ENCODE results near the gene HBS1L.

HBS1L gene

DNA sequence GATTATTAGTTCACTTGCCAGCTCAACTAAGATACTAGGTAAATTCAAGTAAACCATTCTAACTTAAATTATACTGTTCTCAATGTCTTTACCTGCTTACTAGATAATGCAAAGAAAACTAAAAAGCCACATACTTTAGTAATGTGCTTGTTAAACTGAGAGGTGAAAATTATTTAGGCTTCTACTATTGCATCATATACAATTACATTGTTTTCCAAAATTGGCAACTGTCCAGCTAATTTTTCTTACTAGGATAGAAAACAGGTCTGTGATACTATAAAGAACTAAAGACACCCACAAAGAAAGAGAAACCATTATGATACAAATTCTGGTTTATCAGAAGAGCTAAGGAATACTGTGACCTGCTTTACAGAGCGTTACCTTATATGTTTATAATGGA is 59.1 kb downstream of the HBS1L start:
- no peak for DNase-seq

DNA sequence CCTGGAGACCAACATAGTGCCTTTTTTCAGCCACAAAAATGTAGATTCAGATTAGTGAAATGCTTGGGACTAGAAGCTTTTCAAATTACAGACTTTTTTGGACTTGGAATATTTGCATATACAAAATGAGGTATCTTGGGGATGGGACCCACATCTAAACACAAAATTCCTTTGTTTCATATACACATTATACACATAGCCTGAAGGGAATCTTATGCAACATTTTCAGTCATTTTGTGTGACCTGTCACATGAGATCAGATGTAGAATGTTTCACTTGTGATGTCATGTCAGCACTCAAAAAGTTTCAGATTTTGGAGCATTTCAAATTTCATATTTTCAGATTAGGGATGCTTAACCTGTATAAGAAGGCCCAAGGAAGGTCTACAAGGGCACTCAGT is 60.2 kb downstream of the HBS1L start:
- DNase-seq, result no peak

DNA sequence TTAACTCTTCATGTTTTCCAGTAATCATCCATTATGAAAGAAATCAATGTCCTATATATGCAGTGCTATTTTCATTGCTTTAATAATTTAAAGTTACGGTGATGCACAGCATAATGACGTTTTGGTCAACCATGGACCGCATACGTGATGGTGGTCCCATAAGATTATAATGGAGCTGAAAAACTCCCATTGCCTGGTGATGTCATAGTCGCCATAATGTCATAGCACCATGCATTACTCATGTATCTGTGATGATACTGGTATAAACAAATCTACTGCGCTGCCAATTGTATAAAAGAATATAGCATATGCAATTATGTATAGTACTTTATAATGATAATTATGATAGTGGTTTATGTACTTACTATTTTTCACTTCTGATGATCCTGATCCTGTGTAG is 62.5 kb downstream of the HBS1L start:
- DNase-seq, result no peak

DNA sequence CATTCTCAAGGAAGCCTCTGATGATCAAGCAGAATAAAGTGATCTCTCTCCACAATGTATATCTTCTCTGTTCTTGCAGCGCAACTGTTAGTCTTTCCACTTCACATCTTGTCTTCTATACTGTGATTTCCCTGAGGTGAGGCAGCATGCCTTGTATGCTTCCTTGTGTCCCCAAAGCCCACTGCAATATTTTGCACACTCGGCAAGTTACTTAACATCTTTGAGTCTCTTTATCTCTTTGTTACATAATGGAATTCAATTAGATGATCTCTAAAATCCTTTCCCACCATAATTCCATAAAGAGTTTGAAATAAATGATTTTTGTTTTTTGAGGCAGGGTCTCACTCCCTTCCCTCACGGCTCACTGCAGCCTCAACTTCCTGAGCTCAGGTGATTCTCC is 64.4 kb downstream of the HBS1L start:
- DNase-seq, result no peak

DNA sequence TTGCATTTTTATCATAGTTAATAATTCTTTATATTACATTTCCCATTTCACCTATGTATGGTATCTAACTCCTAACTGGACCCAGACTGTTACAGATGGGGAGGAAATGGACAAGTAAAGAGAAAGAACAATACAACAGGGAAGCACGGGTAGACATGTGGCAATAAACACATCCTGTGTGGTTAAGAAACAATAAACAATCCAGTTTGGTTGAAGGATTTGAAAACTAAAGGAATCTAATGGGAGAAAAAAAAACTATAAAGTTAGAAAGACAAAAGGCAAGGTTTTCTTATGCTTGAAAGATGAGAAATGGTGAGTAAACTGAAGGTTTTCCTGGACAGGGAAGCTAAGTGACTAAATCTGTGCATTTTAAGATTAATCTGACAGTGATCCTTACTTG is 69.8 kb downstream of the HBS1L start:
- no peak for DNase-seq

DNA sequence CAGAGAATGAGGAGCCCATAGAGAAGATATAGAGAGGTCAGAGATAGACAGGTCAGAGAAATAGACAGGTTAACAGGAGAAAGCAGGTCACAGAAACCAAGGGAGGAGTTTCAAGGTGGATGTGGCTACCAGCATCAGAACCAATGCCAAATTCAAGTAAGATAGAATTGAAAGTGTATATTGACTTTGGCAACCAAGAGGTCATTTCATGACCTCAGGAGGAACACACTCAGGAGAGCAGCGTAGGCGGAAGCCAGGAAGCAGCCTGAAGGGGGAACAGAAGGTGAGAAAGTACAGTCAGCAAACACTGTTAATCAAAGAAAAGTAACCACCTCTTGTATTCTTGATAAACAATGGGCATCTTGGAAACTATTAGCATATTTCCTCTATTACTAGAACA is 70.8 kb downstream of the HBS1L start:
- no peak for DNase-seq

DNA sequence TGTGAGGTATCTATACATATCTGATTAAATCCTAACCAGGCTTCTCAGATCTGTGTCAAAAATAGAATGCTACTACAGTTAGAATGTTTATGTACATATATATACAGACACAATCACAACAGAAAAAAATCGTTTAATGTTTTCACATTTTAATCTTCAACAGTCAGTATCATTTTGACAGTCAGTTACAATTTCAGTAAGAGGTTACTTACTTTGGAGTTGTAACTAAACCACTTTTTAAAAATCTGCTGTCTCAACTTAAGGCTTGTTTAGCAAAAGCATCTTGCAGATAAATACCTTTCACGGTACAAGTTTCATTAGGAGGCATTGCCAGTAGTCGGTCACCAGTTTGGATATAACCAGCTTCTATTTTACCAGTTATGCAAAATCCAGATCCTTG is 72.5 kb downstream of the HBS1L start:
- no peak for DNase-seq

DNA sequence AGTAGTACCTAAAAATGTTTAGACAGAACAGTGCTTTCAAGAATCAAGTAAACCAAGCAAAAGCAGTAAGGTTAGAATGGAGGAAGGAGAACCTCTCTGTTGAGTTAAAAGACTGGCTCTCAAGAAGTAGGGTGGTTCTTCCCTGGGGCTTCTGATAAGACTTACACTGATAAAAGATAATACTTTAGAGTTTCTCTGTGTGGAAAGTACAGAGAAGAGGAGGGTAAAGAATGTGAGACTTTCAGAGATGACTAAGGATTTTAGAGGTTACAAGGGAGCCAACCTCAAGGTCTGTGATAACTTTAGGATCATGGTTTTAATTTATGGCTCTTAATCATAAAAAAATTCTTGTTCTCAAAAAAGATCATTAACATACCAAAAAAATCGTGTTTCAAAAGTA is 73.8 kb downstream of the HBS1L start:
- no peak for DNase-seq

DNA sequence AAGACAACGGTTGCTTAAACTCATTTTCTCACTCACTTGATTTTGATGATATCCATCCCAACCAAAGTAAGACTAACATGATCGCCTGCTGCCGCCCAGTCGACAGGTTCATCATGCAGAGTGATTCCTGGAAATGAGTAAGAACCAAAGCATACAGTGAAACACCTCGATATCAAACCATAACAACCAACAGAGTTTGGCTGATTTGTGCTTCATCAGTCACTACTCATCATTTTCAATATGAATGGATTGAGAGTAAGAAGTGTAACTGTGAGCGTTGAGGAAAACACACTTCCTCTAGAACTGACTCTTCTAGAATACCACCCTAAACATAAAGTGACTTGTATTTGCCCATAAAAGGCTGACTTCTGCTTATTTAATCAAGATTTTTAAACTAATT is 75.5 kb downstream of the HBS1L start:
- DNase-seq, result no peak

DNA sequence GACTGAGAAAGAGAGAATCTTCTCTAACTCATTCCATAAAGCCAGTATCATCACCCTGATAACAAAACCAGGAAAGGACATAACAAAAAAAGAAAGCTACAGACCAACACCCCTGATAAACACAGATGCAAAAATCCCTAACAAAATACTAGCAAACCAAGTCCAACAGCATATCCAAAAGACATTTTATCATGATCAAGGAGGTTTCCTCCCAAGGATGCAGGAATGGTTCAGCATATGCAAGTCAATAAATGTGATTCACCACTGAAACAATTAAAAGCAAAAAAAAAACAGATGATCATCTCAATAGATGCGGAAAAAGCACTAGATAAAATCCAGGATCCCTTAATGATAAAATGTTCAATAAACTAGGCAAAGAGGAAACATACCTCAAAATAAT is 80.3 kb downstream of the HBS1L start:
- no peak for DNase-seq

DNA sequence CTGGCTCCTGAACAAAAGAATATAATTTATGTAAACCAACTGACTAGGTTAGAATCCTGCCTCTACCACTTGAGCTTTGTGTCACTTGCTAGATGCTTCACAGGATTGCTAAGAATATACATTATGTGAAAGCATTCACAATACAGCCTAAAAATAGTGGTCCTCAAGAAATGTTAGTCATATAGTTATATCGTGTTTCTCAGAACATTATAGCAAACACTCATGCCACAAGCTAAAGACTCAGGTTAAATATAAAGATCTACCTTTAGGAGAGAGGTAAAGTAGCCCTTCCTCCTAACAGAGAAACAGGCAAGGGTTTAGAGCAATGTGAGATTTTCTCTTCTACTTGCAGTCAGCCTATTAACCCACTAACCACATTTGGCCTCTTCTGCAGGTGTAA is 86.9 kb downstream of the HBS1L start:
- no peak for DNase-seq

DNA sequence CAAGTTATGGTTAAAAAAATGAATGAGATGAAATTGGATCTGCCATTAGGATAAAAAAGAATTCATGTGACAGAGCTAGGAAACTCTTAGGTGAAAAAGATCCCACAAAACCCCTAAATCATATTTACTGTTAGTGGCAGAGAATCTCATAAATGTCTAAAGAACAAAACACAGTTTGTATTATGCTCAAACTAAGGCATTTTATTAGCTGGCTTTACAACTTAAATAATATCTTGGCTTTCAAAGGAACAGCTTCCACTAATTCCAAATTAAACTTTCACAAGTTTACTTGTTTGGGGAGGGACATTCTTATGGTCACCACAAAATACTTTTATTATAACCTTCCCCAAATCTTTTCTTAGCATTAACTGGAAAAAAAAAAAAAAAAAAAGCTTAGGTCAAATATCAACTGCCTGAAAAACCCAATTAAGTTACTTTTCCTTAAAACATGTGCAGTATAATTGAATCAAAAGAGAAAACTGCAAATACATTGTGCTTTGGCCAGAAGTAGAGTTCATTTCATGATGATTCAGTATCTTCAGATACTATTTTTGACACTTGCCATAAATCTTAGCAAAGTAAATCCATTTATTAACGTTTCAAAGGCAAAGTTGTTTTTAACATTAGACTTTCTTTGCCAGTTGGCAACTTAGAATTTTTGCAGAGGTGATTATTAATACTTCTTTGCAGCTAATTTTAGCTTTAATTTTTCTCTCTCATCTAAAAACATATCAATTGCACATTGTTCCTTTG is 90.0 kb downstream of the HBS1L start:
- no peak for DNase-seq

DNA sequence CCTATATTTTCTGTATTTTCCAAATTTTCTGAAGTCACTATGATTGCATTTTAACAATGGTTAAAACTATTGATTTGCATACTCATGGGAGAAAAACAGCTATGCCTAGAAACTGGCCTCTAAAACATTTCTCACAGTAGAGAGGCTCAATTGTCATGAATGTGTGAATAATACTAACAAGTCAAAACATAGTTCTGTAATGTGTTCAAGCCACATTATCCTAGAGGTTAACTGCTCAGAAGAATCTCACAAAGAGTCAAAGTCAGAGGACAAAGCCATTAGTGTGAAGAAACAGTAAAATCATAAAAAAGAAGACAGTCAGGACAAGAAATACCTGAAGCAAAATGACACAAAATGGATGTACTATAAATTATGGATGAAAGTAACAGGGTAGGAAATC is 92.2 kb downstream of the HBS1L start:
- DNase-seq, result no peak

DNA sequence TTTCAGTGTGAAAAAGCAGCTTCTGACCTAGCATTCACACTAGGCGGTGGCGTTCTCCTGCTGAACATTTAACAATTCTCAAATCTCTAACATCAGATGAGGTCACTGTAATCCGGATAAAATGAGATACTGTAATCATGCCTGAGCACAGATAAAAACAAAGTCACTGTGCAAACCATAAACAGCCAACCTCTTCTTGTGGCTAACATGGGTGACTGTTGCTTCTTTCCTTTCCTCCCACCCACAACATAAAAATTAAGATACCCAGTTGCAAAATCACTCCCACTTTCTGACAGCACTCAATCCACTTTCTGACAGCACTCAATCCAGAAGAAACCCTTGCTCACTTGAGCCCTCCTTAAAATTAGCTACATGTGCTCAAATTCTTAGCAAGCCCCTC is 93.3 kb downstream of the HBS1L start:
- DNase-seq, result no peak

DNA sequence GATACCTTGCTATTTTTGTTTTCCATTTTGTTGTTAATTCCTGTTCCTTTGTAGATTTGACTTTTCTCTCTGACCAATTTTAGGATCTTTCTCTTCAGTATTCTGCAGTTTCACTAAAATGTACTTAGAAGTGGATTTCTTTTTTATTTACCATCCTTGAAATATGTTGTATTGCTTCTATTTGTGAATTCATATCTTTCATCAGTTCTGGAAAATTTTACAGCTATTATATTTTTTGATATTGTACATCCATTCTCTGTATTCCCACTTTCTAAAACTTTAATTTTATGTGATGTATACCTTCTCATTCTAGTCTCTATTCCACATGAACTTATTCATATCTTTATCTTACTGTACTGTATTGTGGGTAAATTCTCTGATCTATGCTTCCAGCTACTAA is 95.0 kb downstream of the HBS1L start:
- DNase-seq, result no peak

DNA sequence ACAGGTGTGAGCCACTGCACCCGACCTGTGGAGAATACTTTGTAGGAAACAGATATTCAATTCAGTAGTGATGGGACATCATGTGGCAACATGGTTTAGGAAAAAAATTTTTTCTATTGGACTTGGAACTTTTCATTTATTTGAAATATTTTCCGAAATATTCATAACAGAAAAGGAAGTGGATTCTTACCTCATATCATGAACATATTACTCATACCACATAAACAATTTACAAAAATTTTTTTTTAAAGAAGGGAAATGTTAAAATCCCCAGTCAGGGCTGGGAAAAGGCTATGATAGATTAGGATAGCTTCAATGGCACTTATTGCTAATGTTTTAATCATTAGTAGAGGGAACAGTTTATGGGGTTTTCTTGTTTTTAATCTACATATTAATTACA is 97.9 kb downstream of the HBS1L start:
- DNase-seq, result no peak

DNA sequence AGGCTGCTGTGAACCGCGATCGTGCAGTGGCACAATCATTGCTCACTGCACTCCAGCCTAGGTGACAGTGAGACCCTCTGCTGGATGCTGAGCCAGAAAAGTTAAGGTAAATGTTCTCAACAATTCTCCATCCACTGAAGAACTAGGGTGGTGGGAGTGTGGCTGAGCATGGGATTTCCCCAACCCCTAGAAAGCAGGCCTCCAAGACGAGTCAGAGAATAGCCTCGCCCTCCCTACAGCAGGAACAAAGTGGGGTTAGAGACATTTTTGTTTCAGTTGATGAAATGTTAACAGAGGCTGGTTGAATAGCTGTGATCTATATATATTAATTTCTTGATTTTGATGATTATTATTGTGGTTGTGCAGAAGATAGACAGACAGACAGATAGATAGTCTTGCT is 98.6 kb downstream of the HBS1L start:
- no peak for DNase-seq

DNA sequence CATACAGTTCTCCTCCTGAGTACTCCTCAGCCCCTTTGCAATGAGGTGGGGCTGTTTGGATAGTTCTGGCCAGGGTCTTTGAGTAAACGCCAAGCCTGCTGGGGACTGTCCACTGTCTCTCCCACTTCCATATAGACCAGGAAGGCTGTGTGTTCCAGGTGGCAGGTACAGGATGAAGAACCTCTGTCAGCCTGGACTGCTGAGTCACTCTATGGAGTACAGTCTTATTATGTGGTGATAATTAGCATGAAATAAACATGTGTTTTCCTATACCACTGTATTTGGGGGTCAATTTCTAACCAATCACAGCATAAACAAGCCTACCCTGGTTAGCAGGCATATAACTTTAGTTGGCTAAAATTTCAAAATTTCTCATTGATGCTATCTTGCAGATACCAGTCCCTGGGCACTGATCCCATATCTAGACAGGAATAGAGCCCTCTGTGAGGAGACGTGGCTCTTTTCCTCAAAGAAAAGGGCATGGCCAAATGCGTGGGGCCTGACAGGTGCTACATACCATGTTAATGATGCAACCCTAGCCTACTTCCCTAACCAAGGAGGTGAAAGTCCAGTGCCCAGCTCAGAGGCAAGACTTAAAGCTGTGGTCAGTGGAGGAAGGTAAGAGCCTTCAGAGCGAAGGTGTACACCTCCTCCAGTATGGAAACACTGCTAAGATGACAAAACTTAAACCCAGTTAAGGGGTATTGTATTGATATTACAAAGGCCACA is 100.2 kb downstream of the HBS1L start:
- DNase-seq, result no peak

DNA sequence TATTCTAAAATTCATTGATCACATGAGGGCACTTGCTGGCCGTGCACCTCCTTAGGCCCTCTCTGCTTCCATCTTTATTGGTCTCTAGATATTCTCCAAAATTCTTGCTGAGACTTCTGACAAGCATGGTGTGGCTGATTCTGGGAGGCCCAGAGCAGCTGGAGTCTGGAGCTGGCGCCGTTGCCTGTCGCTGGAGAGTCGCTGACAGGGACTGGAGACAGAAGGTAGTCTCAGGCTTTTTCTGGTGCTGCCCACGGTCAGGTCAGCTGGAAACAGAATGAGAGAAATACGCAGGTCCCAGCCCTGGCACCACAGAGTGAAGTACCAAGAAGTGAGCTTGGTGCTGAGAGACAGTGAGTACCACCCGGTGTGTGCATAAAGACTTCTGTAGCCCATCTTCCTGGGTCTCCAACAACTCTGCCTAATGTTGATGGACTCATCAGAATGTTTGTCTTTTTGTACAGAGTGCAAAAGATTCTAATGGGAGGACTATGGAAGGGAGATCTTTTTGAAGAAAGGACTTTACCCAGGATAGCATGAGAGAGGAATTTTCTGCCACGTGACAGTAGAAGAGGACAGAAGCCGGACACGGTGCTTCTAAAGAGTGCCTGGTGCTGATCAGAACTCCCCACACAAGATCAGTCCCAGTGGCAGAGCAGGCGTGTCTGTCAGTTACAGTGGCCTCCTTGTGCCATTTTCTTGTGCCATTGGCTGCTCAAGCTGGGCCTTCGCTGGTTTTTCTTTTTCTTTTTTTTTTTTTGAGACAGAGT is 102.9 kb downstream of the HBS1L start:
- no peak for DNase-seq

DNA sequence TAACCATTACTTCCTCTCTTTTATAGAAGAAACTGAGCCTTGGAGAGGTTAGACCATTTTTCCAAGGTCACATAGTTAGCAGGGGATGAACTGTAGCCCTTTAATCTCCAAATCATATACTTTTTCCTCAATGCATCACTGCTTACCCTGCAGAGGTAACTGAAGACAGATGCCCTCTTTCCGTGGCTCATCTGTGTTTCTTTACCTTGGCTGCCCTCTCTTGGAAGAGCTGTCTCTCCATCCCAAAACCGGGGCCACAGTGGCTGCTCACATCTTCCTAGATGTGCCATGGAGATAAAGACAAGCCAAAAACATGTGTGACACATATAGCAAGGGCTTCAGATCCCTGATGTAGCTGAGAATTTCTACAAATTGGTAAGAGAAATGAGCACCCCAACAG is 104.1 kb downstream of the HBS1L start:
- DNase-seq, result no peak

DNA sequence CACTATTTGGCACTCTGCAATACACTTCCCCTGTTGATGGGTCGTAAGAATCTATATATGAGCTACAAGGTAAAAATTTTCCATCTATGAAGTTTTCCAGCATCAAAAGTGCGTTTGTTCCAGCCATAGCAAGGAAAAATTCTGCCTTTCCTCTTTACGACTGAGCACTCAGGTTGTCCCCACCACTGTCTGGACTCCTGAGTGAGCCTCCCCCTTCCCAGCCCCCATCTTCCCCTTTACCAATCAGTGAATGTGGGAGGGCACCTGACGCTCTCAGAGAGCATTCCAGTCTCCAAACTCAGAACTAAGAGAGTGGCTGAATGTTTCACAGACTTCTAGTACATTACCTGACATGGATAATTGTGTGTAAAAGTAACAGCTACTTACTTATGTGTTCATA is 104.7 kb downstream of the HBS1L start, which contains the start of gene ALDH8A1:
Gene ALDH8A1, minus strand, starts transcription at position 175 of the 400 bp plus-strand sequence. Its CDS starts 48 bp downstream, at position 127.
- DNase-seq, result no peak

DNA sequence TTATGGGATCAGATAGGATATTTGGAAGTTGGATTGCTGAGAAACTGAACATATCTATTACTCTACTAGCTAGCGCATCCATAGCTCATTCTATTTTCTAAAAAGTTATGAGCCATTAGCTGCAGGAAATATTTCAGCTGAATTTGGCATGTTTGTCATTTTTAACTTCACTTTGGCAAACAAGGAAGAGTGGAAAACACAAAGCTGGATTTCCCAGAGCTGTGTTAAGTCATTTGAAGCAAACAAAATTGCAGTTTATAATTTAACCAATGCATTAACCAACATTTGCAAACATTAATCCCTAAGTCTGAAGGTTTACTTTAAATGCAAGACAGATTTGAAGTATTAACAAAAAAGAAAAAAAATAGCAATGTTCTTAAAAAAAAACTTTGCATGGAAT is 105.9 kb downstream of the HBS1L start:
- DNase-seq, result no peak

DNA sequence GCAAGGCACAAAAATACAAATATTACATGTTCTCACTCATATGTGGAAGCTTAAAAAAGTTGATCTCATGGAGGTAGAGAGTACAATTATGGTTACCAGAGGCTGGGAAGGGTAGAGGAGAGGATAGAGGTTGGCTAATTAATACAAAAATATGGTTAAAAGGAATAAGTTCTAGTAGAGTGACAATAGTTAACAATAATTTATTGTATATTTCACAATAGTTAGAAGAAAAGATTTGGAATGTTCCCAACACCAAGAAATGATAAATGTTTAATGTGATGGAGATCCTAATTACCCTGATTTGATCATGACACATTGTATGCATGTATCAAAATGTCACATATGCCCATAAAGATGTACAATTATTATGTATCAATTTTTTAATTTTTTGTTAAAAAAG is 106.5 kb downstream of the HBS1L start:
- DNase-seq, result no peak

DNA sequence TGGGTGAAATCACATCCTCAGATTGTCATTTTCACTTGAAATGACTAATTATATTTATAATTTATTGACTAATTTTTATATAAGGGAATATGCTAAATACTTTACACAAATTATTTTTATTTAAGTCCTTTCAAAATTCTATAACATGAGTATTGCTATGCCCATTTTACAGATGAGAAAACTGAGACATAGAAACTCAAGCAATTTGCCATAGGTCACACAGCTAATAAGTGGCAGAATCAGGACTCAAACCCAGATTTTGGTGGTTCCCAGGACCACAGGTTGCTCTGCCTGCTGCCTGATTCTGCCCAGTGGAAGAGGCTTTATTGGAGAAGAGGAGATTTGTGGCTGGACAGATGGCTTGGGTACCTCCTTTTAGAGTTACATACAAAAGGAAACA is 109.6 kb downstream of the HBS1L start:
- no peak for DNase-seq
